Peyer's patch (tissue), 4 donors: ENCODE results near the gene URI1. TPM values are rescaled to one million over a fixed set of nuclear protein-coding genes. Genes with fewer than 3 reads are reported as not detected.
"Not testable (repeated sequence)": the region's sequence is repeated elsewhere in the genome, so short reads cannot be mapped to it uniquely, and the experiment has no call there.

ENCODE experiments used
- DNase-seq, 3 donors: peaks; one replicate each; pipeline ENCODE4 v3.0.0-alpha.2; 2017 to 2019
- H3K27ac ChIP-seq, 4 donors: fragments of 200-600 bp; sonication (generic); one replicate each; pipeline ENCODE4 v1.5.1; 2016 to 2019
- H3K27me3 ChIP-seq, 2 donors: fragments of 200-600 bp; sonication (generic); one replicate each; pipeline ENCODE4 v1.5.1; 2019
- H3K36me3 ChIP-seq, 3 donors: fragments of 200-600 bp; sonication (generic); one replicate each; pipeline ENCODE4 v1.5.1; 2016 to 2019
- H3K4me1 ChIP-seq, 4 donors: fragments of 200-600 bp; sonication (generic); one replicate each; pipeline ENCODE4 v1.5.1; 2016 to 2019
- H3K4me3 ChIP-seq, 4 donors: fragments of 200-600 bp; sonication (generic); 1 replicate in 3 of 4; 2 replicates in 1 of 4; pipeline ENCODE4 v1.5.1; 2016 to 2019; ENCODE audit warnings: mild to moderate bottlenecking in 1 of 4
- H3K9me3 ChIP-seq, 4 donors: fragments of 200-600 bp; sonication (generic); one replicate each; pipeline ENCODE4 v1.5.1; 2016 to 2019; ENCODE audit warnings: mild to moderate bottlenecking in 1 of 4
- POLR2A ChIP-seq, 2 donors: fragments of 450-650 bp; IDR thresholded peaks; one replicate each; pipeline ENCODE4 v1.5.1; 2017; ENCODE audit warnings: antibody characterized with exemption in 2 of 2, mild to moderate bottlenecking in 2 of 2, moderate library complexity in 2 of 2
- total RNA-seq, 4 donors: library from RNA; depleted of rRNA; stranded (reverse); fragments of >200 nt; gene quantifications; one replicate each; pipeline ENCODE4 v1.1.0, GENCODE V29; 2016
- TF ChIP-seq, protein P1 (sequence below), 6 experiments: fragments of 450-650 bp in 4 of 6; fragments of 200-600 bp in 2 of 6; sonication (generic) in 1 of 6; IDR thresholded peaks; one replicate each; pipeline ENCODE4 v1.5.1; 2017 to 2019; ENCODE audit warnings: antibody characterized with exemption in 6 of 6, mild to moderate bottlenecking in 3 of 6, moderate library complexity in 1 of 6

Gene URI1
- total RNA-seq, 4 donors from 2014 or later: 28.4 to 98.2 (median 37.8) TPM

DNA sequence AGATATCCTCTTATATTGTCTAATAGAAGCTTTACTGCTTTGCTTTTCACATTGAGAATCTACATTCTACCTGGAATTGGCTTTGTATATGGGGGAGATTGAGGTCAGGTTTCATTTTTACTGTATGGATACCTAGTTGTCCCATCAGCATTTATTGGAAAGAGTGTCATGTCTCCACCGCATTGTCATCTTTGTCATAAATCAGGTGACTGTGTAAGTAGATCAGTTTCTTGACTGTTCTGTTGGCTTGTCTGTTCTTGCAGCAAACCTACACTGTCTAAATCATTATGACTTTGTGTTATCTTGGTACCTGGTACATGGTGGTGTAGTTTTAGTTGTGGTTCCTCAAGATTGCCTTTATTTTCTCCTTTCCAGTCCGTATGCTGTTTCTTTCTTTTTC is 5.8 kb downstream of the URI1 start:
- Histone ChIP-seq H3K4me3 (no peak overlapping the region), H3K36me3 (no peaks in the 10 kb centered on the region), H3K27me3 (no peaks in the 10 kb centered on the region), H3K9me3 (no peaks in the 10 kb centered on the region), H3K4me1 (peaks cover 0 to 18% (median 6%) of the 10 kb centered on the region in 4 donors), H3K27ac (no peak overlapping the region)
- TF ChIP-seq, protein P1, sequence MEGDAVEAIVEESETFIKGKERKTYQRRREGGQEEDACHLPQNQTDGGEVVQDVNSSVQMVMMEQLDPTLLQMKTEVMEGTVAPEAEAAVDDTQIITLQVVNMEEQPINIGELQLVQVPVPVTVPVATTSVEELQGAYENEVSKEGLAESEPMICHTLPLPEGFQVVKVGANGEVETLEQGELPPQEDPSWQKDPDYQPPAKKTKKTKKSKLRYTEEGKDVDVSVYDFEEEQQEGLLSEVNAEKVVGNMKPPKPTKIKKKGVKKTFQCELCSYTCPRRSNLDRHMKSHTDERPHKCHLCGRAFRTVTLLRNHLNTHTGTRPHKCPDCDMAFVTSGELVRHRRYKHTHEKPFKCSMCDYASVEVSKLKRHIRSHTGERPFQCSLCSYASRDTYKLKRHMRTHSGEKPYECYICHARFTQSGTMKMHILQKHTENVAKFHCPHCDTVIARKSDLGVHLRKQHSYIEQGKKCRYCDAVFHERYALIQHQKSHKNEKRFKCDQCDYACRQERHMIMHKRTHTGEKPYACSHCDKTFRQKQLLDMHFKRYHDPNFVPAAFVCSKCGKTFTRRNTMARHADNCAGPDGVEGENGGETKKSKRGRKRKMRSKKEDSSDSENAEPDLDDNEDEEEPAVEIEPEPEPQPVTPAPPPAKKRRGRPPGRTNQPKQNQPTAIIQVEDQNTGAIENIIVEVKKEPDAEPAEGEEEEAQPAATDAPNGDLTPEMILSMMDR (IDR thresholded peaks at IDR 0.05): no peak
- no peak for TF ChIP-seq POLR2A (IDR thresholded peaks at IDR 0.05)
- DNase-seq: no peak

GRCh38 chr19:29948759-29949470 is 6.9 kb downstream of the URI1 start:
- DNase-seq, H3K4me1 ChIP-seq, H3K9me3 ChIP-seq, H3K36me3 ChIP-seq, H3K27ac ChIP-seq, H3K4me3 ChIP-seq, H3K27me3 ChIP-seq: not testable (repeated sequence)

- H3K36me3 ChIP-seq: no peaks in the 10 kb centered on the region
- no peak for TF ChIP-seq POLR2A (IDR thresholded peaks at IDR 0.05)
- TF ChIP-seq, protein P1 (IDR thresholded peaks at IDR 0.05): no peak
- H3K4me3 ChIP-seq: no peak overlapping the region
- no peak for DNase-seq
- H3K27ac ChIP-seq: no peak overlapping the region
- H3K4me1 ChIP-seq: no peaks in the 10 kb centered on the region
- no peaks in the 10 kb centered on the region for H3K27me3 ChIP-seq
- H3K9me3 ChIP-seq: no peaks in the 10 kb centered on the region
These were observed 10.1 kb downstream of the URI1 start for GRCh38 chr19:29952177-29952576.

- Histone ChIP-seq H3K36me3 (no peaks in the 10 kb centered on the region), H3K9me3 (no peaks in the 10 kb centered on the region), H3K27ac (no peak overlapping the region), H3K4me3 (no peak overlapping the region), H3K4me1 (no peaks in the 10 kb centered on the region), H3K27me3 (no peaks in the 10 kb centered on the region)
- DNase-seq: no peak
- TF ChIP-seq POLR2A (IDR thresholded peaks at IDR 0.05): no peak
- TF ChIP-seq, protein P1 (IDR thresholded peaks at IDR 0.05): no peak
These were observed 10.6 kb downstream of the URI1 start for GRCh38 chr19:29952646-29953045.

GRCh38 chr19:29953352-29954247 is 11.6 kb downstream of the URI1 start:
- Histone ChIP-seq H3K4me1 (no peaks in the 10 kb centered on the region), H3K27me3 (no peaks in the 10 kb centered on the region), H3K9me3 (no peaks in the 10 kb centered on the region), H3K4me3 (no peak overlapping the region), H3K27ac (no peak overlapping the region), H3K36me3 (no peaks in the 10 kb centered on the region)
- no peak for TF ChIP-seq POLR2A (IDR thresholded peaks at IDR 0.05)
- TF ChIP-seq, protein P1 (IDR thresholded peaks at IDR 0.05): no peak
- DNase-seq: no peak

GRCh38 chr19:29956855-29957254 is 14.8 kb downstream of the URI1 start:
- H3K4me3 ChIP-seq: no peak overlapping the region
- H3K36me3 ChIP-seq: no peaks in the 10 kb centered on the region
- TF ChIP-seq, protein P1 (IDR thresholded peaks at IDR 0.05): no peak
- TF ChIP-seq POLR2A (IDR thresholded peaks at IDR 0.05): no peak
- H3K27me3 ChIP-seq: no peaks in the 10 kb centered on the region
- no peak overlapping the region for H3K27ac ChIP-seq
- no peaks in the 10 kb centered on the region for H3K4me1 ChIP-seq
- H3K9me3 ChIP-seq: no peaks in the 10 kb centered on the region
- no peak for DNase-seq
